Activated naive CD4-positive, alpha-beta T cell treated with anti-CD3 and anti-CD28 coated beads, Interleukin-2, amount 50 U/mL, for 16 hours (primary cell): ENCODE results near the gene CDK5RAP3.
A peak's percentile ranks its signal among the peaks of the same experiment; 100 is the strongest.

ENCODE experiments used
- DNase-seq: peaks from one replicate; pipeline ENCODE4 v3.0.0-alpha.2; 2020

CDK5RAP3 gene

GRCh38 chr17:48025040-48025903 lies 54.4 kb downstream of the CDK5RAP3 start:
- peak; percentile 97 for DNase-seq

GRCh38 chr17:48025904-48026501 lies 55.1 kb downstream of the CDK5RAP3 start:
- DNase-seq: no peak

GRCh38 chr17:48026502-48027321 lies 55.8 kb downstream of the CDK5RAP3 start:
- peak; percentile 76 for DNase-seq

- no peak for DNase-seq
Observed at GRCh38 chr17:48027322-48027981, 56.5 kb downstream of the CDK5RAP3 start.

GRCh38 chr17:48028736-48029135 lies 57.8 kb downstream of the CDK5RAP3 start:
- no peak for DNase-seq

GRCh38 chr17:48030531-48030930 lies 59.6 kb downstream of the CDK5RAP3 start:
- DNase-seq: no peak
